ENCODE measurements around the gene NUP214. TPM values are rescaled to one million over a fixed set of nuclear protein-coding genes. Genes with fewer than 3 reads are reported as not detected.
"Not testable (repeated sequence)": the region's sequence is repeated elsewhere in the genome, so short reads cannot be mapped to it uniquely, and the experiment has no call there.

NUP214 gene
- polyA plus RNA-seq, 2 donors: 22.3 to 31.3 TPM

GRCh38 chr9:131257266-131258025 lies 132.1 kb downstream of the NUP214 start:
- Histone ChIP-seq H3K4me1 (ENCODE audit: control insufficient read depth in 2 of 2, insufficient read depth in 2 of 2, low read length in 1 of 2) (peaks cover 0 to 3% of the 10 kb centered on the region in 2 donors), H3K27me3 (ENCODE audit: control insufficient read depth in 1 of 2, insufficient read depth in 2 of 2, low read length in 2 of 2) (no peaks in the 10 kb centered on the region), H3K36me3 (ENCODE audit: control insufficient read depth in 2 of 2, insufficient read depth in 2 of 2, low read length in 1 of 2) (peaks cover 0 to 4% of the 10 kb centered on the region in 2 donors), H3K27ac (ENCODE audit: low read depth in 2 of 2, low read length in 1 of 2) (no peak overlapping the region), H3K9me3 (ENCODE audit: control insufficient read depth in 2 of 2, insufficient read depth in 1 of 2, low read depth in 1 of 2, low read length in 1 of 2) (no peaks in the 10 kb centered on the region), H3K4me3 (ENCODE audit: low read depth in 1 of 2, low read length in 2 of 2) (no peak overlapping the region)
- WGBS, 2 donors: 83 to 93% methylated on average over 15 of the region's 15 CpGs

GRCh38 chr9:131258186-131258585 lies 132.8 kb downstream of the NUP214 start:
- Histone ChIP-seq H3K27ac (ENCODE audit: low read depth in 2 of 2, low read length in 1 of 2) (no peak overlapping the region), H3K27me3 (ENCODE audit: control insufficient read depth in 1 of 2, insufficient read depth in 2 of 2, low read length in 2 of 2) (no peaks in the 10 kb centered on the region), H3K9me3 (ENCODE audit: control insufficient read depth in 2 of 2, insufficient read depth in 1 of 2, low read depth in 1 of 2, low read length in 1 of 2) (no peaks in the 10 kb centered on the region), H3K36me3 (ENCODE audit: control insufficient read depth in 2 of 2, insufficient read depth in 2 of 2, low read length in 1 of 2) (peaks cover 0 to 4% of the 10 kb centered on the region in 2 donors), H3K4me1 (ENCODE audit: control insufficient read depth in 2 of 2, insufficient read depth in 2 of 2, low read length in 1 of 2) (peaks cover 0 to 3% of the 10 kb centered on the region in 2 donors), H3K4me3 (ENCODE audit: low read depth in 1 of 2, low read length in 2 of 2) (no peak overlapping the region)
- 77 to 78% methylated on average over 15 of the region's 15 CpGs for WGBS, 2 donors

GRCh38 chr9:131258698-131259431 lies 133.5 kb downstream of the NUP214 start:
- peaks cover 0 to 3% of the 10 kb centered on the region in 2 donors for H3K4me1 ChIP-seq (ENCODE audit: control insufficient read depth in 2 of 2, insufficient read depth in 2 of 2, low read length in 1 of 2)
- H3K27ac ChIP-seq (ENCODE audit: low read depth in 2 of 2, low read length in 1 of 2): no peak overlapping the region
- WGBS, 2 donors: 84 to 86% methylated on average over 25 of the region's 25 CpGs
- no peak overlapping the region for H3K4me3 ChIP-seq (ENCODE audit: low read depth in 1 of 2, low read length in 2 of 2)
- H3K27me3 ChIP-seq (ENCODE audit: control insufficient read depth in 1 of 2, insufficient read depth in 2 of 2, low read length in 2 of 2): no peaks in the 10 kb centered on the region
- peaks cover 0 to 4% of the 10 kb centered on the region in 2 donors for H3K36me3 ChIP-seq (ENCODE audit: control insufficient read depth in 2 of 2, insufficient read depth in 2 of 2, low read length in 1 of 2)
- no peaks in the 10 kb centered on the region for H3K9me3 ChIP-seq (ENCODE audit: control insufficient read depth in 2 of 2, insufficient read depth in 1 of 2, low read depth in 1 of 2, low read length in 1 of 2)

GRCh38 chr9:131259432-131259898 lies 134.1 kb downstream of the NUP214 start:
- Histone ChIP-seq H3K27me3 (ENCODE audit: control insufficient read depth in 1 of 2, insufficient read depth in 2 of 2, low read length in 2 of 2) (no peaks in the 10 kb centered on the region), H3K4me1 (ENCODE audit: control insufficient read depth in 2 of 2, insufficient read depth in 2 of 2, low read length in 1 of 2) (peaks cover 0 to 3% of the 10 kb centered on the region in 2 donors), H3K4me3 (ENCODE audit: low read depth in 1 of 2, low read length in 2 of 2) (no peak overlapping the region), H3K27ac (ENCODE audit: low read depth in 2 of 2, low read length in 1 of 2) (no peak overlapping the region), H3K36me3 (ENCODE audit: control insufficient read depth in 2 of 2, insufficient read depth in 2 of 2, low read length in 1 of 2) (peaks cover 0 to 4% of the 10 kb centered on the region in 2 donors), H3K9me3 (ENCODE audit: control insufficient read depth in 2 of 2, insufficient read depth in 1 of 2, low read depth in 1 of 2, low read length in 1 of 2) (no peaks in the 10 kb centered on the region)
- WGBS, 2 donors: 74 to 81% methylated on average over 12 of the region's 12 CpGs

GRCh38 chr9:131259916-131260597 lies 134.7 kb downstream of the NUP214 start:
- Histone ChIP-seq H3K27me3 (ENCODE audit: control insufficient read depth in 1 of 2, insufficient read depth in 2 of 2, low read length in 2 of 2) (no peaks in the 10 kb centered on the region), H3K36me3 (ENCODE audit: control insufficient read depth in 2 of 2, insufficient read depth in 2 of 2, low read length in 1 of 2) (peaks cover 0 to 4% of the 10 kb centered on the region in 2 donors), H3K27ac (ENCODE audit: low read depth in 2 of 2, low read length in 1 of 2) (no peak overlapping the region), H3K4me3 (ENCODE audit: low read depth in 1 of 2, low read length in 2 of 2) (no peak overlapping the region), H3K4me1 (ENCODE audit: control insufficient read depth in 2 of 2, insufficient read depth in 2 of 2, low read length in 1 of 2) (peaks cover 0 to 3% of the 10 kb centered on the region in 2 donors), H3K9me3 (ENCODE audit: control insufficient read depth in 2 of 2, insufficient read depth in 1 of 2, low read depth in 1 of 2, low read length in 1 of 2) (no peaks in the 10 kb centered on the region)
- WGBS, 2 donors: 84 to 85% methylated on average over 20 of the region's 20 CpGs

- Histone ChIP-seq H3K27ac (ENCODE audit: low read depth in 2 of 2, low read length in 1 of 2) (no peak overlapping the region), H3K27me3 (ENCODE audit: control insufficient read depth in 1 of 2, insufficient read depth in 2 of 2, low read length in 2 of 2) (no peaks in the 10 kb centered on the region), H3K4me1 (ENCODE audit: control insufficient read depth in 2 of 2, insufficient read depth in 2 of 2, low read length in 1 of 2) (peaks cover 0 to 7% of the 10 kb centered on the region in 2 donors), H3K9me3 (ENCODE audit: control insufficient read depth in 2 of 2, insufficient read depth in 1 of 2, low read depth in 1 of 2, low read length in 1 of 2) (no peaks in the 10 kb centered on the region), H3K36me3 (ENCODE audit: control insufficient read depth in 2 of 2, insufficient read depth in 2 of 2, low read length in 1 of 2) (peaks cover 0 to 4% of the 10 kb centered on the region in 2 donors), H3K4me3 (ENCODE audit: low read depth in 1 of 2, low read length in 2 of 2) (no peak overlapping the region)
- WGBS, 2 donors: 94 to 95% methylated on average over 33 of the region's 33 CpGs
These were observed 135.5 kb downstream of the NUP214 start for GRCh38 chr9:131260751-131261452.

- no peaks in the 10 kb centered on the region for H3K27me3 ChIP-seq (ENCODE audit: control insufficient read depth in 1 of 2, insufficient read depth in 2 of 2, low read length in 2 of 2)
- H3K4me3 ChIP-seq (ENCODE audit: low read depth in 1 of 2, low read length in 2 of 2): no peak overlapping the region
- peaks cover 0 to 4% of the 10 kb centered on the region in 2 donors for H3K36me3 ChIP-seq (ENCODE audit: control insufficient read depth in 2 of 2, insufficient read depth in 2 of 2, low read length in 1 of 2)
- 81 to 83% methylated on average over 13 of the region's 13 CpGs for WGBS, 2 donors
- peaks cover 0 to 10% of the 10 kb centered on the region in 2 donors for H3K4me1 ChIP-seq (ENCODE audit: control insufficient read depth in 2 of 2, insufficient read depth in 2 of 2, low read length in 1 of 2)
- no peak overlapping the region for H3K27ac ChIP-seq (ENCODE audit: low read depth in 2 of 2, low read length in 1 of 2)
- H3K9me3 ChIP-seq (ENCODE audit: control insufficient read depth in 2 of 2, insufficient read depth in 1 of 2, low read depth in 1 of 2, low read length in 1 of 2): no peaks in the 10 kb centered on the region
These were observed 137.1 kb downstream of the NUP214 start for GRCh38 chr9:131262327-131263032.

GRCh38 chr9:131263033-131263343 lies 137.6 kb downstream of the NUP214 start:
- H3K36me3 ChIP-seq (ENCODE audit: control insufficient read depth in 2 of 2, insufficient read depth in 2 of 2, low read length in 1 of 2); H3K27ac ChIP-seq (ENCODE audit: low read depth in 2 of 2, low read length in 1 of 2); H3K9me3 ChIP-seq (ENCODE audit: control insufficient read depth in 2 of 2, insufficient read depth in 1 of 2, low read depth in 1 of 2, low read length in 1 of 2); H3K27me3 ChIP-seq (ENCODE audit: control insufficient read depth in 1 of 2, insufficient read depth in 2 of 2, low read length in 2 of 2); H3K4me1 ChIP-seq (ENCODE audit: control insufficient read depth in 2 of 2, insufficient read depth in 2 of 2, low read length in 1 of 2); H3K4me3 ChIP-seq (ENCODE audit: low read depth in 1 of 2, low read length in 2 of 2): not testable (repeated sequence)
- WGBS, 2 donors: 88 to 94% methylated on average over 5 of the region's 5 CpGs
